ENCODE data around the gene CNN3.
"Not testable (repeated sequence)": the region's sequence is repeated elsewhere in the genome, so short reads cannot be mapped to it uniquely, and the experiment has no call there.

CNN3 gene

GRCh38 chr1:94949681-94950661, 23.1 kb upstream of the CNN3 start:
- no peak for DNase-seq

- DNase-seq: no peak
Measured at GRCh38 chr1:94947437-94947836, 20.5 kb upstream of the CNN3 start.

GRCh38 chr1:94946886-94947285, 20.0 kb upstream of the CNN3 start:
- no peak for DNase-seq

- no peak for DNase-seq
Measured at GRCh38 chr1:94942171-94943128, 15.5 kb upstream of the CNN3 start.

- DNase-seq: not testable (repeated sequence)
Measured at GRCh38 chr1:94941480-94941879, 14.6 kb upstream of the CNN3 start.

GRCh38 chr1:94940738-94941137, 13.8 kb upstream of the CNN3 start:
- no peak for DNase-seq

GRCh38 chr1:94937820-94938219, 10.9 kb upstream of the CNN3 start:
- no peak for DNase-seq

GRCh38 chr1:94936861-94937620, 10.1 kb upstream of the CNN3 start:
- no peak for DNase-seq

- no peak for DNase-seq
Measured at GRCh38 chr1:94935476-94935875, 8.6 kb upstream of the CNN3 start.

- DNase-seq: no peak
Measured at GRCh38 chr1:94935034-94935433, 8.1 kb upstream of the CNN3 start.

- no peak for DNase-seq
Measured at GRCh38 chr1:94934551-94934950, 7.6 kb upstream of the CNN3 start.

GRCh38 chr1:94931254-94931841, 4.4 kb upstream of the CNN3 start:
- no peak for DNase-seq

GRCh38 chr1:94929351-94930217, 2.7 kb upstream of the CNN3 start:
- no peak for DNase-seq

GRCh38 chr1:94928293-94928939, 1.5 kb upstream of the CNN3 start:
- DNase-seq: no peak

- DNase-seq: peak in 1 of 2 experiments; percentile 22
Measured at GRCh38 chr1:94927405-94928175, 680 bp upstream of the CNN3 start.

GRCh38 chr1:94926126-94926914, 590 bp downstream of the CNN3 start:
- peak; percentile 47 to 59 for DNase-seq

- peak; percentile 29 to 32 for DNase-seq
Measured at GRCh38 chr1:94925561-94926125, 1.3 kb downstream of the CNN3 start.

- no peak for DNase-seq
Measured at GRCh38 chr1:94925004-94925403, 1.9 kb downstream of the CNN3 start.
